ENCODE measurements around the gene CFB.
"Not testable (repeated sequence)": the region's sequence is repeated elsewhere in the genome, so short reads cannot be mapped to it uniquely, and the experiment has no call there.

CFB gene

DNA sequence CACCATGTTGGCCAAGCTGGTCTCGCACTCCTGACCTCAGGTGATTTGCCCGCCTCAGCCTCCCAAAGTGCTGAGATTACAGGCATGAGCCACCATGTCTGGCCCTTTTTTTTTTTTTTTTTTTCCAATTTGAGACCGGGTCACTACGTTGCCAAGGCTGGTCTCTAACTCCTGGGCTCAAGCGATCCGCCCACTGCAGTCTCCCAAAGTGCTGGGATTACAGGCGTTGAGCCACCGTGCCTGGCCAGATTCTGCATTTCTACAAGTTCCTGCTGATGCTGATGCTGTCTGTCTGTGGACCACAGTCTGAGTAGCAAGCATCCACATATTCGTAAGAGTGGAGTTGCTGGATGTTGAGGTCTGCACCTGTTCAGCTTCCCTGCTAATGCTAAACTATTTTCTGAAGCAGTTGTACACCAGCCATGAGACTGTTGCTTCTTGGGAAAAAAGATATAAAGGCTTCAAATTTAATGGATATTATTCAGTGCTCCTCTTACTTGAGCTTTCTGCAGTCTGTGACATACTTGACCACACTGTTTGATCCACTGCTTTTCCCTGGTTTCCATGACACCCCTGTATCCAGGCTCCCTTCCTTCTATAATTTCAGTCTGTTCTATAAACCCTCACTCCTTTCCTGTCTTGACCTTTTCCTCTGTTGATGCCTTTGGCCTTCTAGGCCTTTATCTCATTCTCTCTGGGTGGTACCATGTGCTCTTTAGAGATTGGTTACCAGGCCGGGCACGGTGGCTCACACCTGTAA, 33.9 kb upstream of the CFB start:
- DNase-seq (ENCODE audit: low spot score) = no peak

- DNase-seq (ENCODE audit: low spot score) = no peak
Observed at GRCh38 chr6:31915351-31915750, 30.5 kb upstream of the CFB start.

DNA sequence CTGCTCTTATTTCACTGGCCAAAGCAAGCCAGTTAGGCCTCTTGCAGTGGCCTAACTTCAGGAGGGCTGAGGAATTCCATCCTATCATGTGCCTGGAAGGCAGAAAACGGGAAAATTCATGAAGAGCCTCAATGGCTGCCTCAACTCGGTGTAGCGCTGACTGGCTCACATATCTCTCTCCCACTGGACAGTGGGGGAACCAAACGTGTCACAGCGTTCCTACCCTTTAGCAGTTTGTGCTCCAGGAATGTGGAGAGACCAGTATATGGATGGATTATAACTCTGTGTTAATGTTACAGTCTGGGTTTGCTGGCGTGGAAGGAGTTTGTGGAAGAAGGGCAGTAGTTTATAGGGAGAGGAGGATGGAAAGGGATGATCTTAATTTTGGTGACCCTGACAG, 30.1 kb upstream of the CFB start:
- no peak for DNase-seq (ENCODE audit: low spot score)

- DNase-seq (ENCODE audit: low spot score) = no peak
Observed at GRCh38 chr6:31918069-31918720, 27.7 kb upstream of the CFB start.

DNA sequence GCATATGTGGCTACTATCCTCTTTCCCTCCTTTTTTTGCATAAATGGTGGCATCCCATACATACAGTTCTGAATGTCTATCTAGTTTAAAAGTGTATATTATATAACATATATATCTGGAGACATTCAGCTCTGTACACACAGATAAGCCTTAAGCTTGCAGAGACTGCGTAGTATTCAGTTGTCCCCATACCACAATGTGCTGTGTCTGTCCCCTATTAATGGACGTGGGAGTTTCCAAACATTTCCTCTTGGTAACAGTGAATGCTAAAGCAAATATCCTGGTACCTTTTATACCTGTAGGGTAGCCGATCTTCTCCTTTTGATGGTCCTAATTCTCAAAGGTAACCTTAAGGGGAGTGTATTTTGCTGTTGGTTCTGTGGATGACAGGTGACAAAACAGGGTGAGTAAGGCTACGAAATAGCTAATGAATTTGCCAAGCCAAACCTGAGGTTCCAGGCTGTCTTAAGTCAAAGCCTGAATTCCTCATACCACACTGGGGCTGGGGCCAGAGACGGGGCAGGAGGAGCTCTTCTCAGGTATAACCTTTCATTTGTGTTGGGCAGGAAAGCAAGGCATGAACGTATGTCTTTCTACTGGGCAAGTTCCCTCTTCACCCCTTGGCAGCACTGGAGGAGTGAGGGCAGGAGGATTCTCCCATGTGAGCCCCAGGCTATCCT, 26.1 kb upstream of the CFB start:
- no peak for DNase-seq (ENCODE audit: low spot score)

DNA sequence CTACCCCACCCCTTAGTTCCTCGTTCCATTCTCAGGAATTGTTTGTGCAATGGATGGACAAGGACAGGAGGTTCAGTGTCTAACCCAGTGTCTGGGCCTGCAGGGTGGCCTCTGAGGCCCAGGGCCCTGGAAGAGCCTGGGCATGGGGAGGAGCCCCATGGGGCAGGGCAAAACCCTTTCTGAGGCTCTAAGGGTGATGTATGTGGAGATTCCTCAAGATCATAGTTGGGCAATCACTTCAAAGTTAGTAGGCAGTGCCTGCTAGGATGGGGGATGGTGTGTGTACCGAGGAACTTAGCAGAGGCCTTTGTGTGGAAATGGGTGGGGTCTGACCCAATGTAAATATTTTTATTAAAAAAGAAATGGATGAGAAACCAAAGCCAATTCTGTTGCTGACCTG, 25.1 kb upstream of the CFB start:
- DNase-seq (ENCODE audit: low spot score) = no peak

- no peak for DNase-seq (ENCODE audit: low spot score)
Observed at GRCh38 chr6:31922942-31923341, 23.0 kb upstream of the CFB start.

DNA sequence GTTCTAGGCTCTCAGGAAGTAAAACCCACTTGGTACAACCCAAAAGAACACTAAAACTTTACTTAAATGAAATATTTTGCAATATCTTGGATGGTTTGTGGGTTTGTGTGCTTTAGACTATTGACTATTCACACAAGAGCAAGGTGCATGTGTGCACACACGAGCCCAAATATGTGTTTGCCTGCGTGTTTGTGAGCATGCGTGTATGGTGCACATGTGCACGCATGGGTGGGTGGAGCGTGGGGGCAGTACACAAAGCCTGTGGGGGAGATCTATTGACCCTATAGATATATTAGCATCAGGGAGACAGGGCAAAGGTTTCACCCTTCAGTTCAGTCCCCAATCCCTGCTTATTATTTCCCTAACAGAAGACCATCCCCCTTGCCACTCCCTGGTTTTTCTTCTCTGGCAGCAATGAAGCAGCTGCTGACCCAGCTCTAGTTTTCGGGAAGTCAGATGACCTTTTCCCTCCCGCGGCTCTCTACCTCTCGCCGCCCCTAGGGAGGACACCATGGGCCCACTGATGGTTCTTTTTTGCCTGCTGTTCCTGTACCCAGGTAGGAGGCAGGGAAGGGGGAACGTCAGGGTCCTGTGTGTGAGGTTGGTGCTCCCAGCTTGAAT, 18.5 kb upstream of the CFB start, which contains the start of gene C2:
TSS of gene C2 (plus strand) at position 476 of the 621 bp plus-strand sequence. CDS start at position 512, 36 bp downstream.
- DNase-seq (ENCODE audit: low spot score) = no peak

DNA sequence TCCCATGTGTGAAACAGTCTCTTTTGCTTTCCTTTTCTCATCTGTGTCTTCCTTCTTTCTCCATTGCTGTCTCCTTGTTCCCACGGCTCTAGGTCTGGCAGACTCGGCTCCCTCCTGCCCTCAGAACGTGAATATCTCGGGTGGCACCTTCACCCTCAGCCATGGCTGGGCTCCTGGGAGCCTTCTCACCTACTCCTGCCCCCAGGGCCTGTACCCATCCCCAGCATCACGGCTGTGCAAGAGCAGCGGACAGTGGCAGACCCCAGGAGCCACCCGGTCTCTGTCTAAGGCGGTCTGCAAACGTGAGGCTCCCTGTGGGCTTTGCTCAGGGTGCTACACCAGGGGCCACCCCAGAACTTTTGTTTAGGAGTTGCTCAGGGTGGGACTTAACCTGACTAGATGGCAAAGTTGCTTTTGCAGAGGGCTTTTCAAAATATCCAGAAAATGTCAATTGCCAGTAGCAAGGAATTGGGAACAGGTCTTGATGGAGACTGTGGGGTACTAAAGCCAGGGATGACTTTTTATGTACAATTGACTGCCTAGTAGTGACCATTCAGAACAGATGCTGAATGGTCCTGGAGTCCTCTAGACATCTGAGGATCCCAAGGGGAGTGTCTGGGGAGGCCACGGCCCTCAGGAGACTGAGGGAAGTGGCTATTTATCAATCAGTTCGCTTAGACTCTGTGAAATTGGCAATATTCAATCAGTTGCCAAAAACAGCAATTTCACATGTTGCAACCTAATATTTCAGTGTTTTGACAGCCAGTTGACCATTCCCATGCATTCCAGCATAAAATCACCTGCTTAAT, 17.8 kb upstream of the CFB start:
- no peak for DNase-seq (ENCODE audit: low spot score)

- no peak for DNase-seq (ENCODE audit: low spot score)
Observed at GRCh38 chr6:31928672-31928939, 17.3 kb upstream of the CFB start.

DNA sequence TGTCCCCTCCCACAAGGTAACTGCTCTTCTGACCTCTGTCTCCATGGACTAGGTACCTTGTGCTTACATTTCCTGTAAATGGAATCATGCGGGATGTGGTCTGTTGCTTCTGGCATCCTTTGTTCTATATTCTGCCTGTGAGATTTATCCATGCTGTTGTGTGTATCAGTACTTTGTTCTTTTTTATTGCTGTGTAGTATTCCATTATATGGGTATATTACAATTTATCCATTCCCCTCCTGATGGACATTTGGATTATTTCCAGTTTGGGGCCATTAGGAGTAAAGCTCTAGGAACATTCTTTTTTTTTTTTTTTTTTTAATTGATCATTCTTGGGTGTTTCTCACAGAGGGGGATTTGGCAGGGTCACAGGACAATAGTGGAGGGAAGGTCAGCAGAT, 14.9 kb upstream of the CFB start:
- no peak for DNase-seq (ENCODE audit: low spot score)

DNA sequence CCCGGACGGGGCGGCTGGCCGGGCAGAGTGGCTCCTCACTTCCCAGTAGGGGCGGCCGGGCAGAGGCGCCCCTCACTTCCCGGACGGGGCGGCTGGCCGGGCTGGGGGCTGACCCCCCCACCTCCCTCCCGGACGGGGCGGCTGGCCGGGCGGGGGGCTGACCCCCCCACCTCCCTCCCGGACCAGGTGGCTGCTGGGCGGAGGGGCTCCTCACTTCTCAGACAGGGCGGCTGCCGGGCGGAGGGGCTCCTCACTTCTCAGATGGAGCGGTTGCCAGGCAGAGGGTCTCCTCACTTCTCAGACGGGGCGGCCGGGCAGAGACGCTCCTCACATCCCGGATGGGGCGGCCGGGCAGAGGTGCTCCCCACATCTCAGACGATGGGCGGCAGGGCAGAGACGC, 13.8 kb upstream of the CFB start:
- DNase-seq (ENCODE audit: low spot score) = not testable (repeated sequence)

- no peak for DNase-seq (ENCODE audit: low spot score)
Observed at GRCh38 chr6:31933537-31933936, 12.4 kb upstream of the CFB start.

- DNase-seq (ENCODE audit: low spot score) = no peak
Observed at GRCh38 chr6:31935021-31935420, 10.9 kb upstream of the CFB start.

- no peak for DNase-seq (ENCODE audit: low spot score)
Observed at GRCh38 chr6:31935823-31936222, 10.1 kb upstream of the CFB start.

DNA sequence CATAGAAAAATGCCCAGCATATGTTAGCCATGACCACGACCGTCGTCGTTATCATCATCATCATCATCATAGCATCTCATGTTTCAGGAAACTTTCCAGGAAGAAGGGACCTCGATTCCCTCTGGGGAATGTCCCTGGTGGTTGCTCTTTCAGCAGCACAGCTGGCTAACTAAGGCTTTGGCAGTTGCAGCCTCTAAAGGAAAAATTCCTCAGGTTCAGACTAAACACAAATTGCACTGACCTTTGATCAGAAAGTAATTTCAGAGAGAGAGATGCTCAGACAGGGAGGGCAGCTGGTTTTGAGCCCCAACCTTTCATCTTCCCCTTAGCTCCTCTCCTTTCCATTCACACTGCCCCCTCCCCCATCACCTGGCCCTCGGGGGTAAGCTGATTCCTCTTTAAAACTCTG, 5.6 kb upstream of the CFB start:
- DNase-seq (ENCODE audit: low spot score) = peak; percentile 58

- DNase-seq (ENCODE audit: low spot score) = no peak
Observed at GRCh38 chr6:31943742-31944141, 2.2 kb upstream of the CFB start.

GRCh38 chr6:31945154-31945506, 765 bp upstream of the CFB start:
- DNase-seq (ENCODE audit: low spot score) = no peak

DNA sequence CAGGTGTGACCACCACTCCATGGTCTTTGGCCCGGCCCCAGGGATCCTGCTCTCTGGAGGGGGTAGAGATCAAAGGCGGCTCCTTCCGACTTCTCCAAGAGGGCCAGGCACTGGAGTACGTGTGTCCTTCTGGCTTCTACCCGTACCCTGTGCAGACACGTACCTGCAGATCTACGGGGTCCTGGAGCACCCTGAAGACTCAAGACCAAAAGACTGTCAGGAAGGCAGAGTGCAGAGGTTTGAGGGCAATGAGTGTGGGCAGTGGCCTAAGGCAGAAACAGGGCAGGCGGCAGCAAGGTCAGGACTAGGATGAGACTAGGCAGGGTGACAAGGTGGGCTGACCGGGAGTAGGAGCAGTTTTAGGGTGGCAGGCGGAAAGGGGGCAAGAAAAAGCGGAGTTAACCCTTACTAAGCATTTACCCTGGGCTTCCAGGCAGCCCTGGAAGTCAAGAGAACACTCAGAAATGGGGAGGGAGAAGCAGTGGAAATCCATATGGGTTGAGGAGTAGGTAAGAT, 533 bp downstream of the CFB start:
- no peak for DNase-seq (ENCODE audit: low spot score)

- no peak for DNase-seq (ENCODE audit: low spot score)
Observed at GRCh38 chr6:31947070-31947675, 1.3 kb downstream of the CFB start.

DNA sequence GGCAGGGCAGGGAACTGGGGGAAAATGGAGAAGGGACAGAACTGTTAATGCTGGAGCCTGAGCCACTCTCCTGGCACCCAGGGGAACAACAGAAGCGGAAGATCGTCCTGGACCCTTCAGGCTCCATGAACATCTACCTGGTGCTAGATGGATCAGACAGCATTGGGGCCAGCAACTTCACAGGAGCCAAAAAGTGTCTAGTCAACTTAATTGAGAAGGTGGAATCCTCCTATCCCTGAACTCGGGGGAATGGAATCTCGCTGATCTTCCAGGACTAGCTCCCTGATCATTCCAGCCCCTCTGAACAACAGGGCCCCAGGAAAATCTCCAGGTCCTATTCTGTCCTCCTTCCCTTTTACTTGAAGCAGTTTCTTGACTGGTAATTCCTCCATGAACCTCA, 2.0 kb downstream of the CFB start:
- DNase-seq (ENCODE audit: low spot score) = no peak

GRCh38 chr6:31948306-31948705, 2.4 kb downstream of the CFB start:
- DNase-seq (ENCODE audit: low spot score) = no peak

Measured in HuH-7.5 (cell line).